ENCODE measurements around the gene VILL.

VILL gene

DNA sequence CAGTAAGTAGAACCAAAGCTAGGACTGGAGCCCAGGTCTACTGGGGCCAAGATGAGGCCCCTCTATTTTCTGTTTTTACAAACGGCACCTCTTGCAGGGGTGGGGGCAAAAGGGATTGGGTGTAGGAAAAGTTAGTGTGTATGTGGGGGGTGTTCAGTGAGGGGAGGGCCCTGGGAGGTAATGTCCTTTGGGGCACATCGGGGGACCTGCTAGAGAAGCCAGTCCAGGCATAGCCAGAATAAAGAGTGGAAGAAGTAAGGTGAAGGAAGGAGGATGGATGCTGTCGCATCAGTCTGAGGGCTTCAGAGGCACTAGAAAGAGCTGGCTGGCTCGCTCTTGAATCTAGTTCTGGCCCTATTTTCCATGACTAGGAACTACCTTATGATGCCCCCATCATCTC is 36.3 kb downstream of the VILL start:
- no peaks in the 10 kb centered on the region for H3K36me3 ChIP-seq
- H3K4me3 ChIP-seq (ENCODE audit: low read depth, low read length): no peak overlapping the region
- no peak for TF ChIP-seq CTCF (IDR thresholded peaks at IDR 0.05; ENCODE audit: low read depth, low read length)
- H3K9me3 ChIP-seq: no peaks in the 10 kb centered on the region
- no peaks in the 10 kb centered on the region for H3K27me3 ChIP-seq
- no peaks in the 10 kb centered on the region for H3K4me1 ChIP-seq
- no peak for DNase-seq

DNA sequence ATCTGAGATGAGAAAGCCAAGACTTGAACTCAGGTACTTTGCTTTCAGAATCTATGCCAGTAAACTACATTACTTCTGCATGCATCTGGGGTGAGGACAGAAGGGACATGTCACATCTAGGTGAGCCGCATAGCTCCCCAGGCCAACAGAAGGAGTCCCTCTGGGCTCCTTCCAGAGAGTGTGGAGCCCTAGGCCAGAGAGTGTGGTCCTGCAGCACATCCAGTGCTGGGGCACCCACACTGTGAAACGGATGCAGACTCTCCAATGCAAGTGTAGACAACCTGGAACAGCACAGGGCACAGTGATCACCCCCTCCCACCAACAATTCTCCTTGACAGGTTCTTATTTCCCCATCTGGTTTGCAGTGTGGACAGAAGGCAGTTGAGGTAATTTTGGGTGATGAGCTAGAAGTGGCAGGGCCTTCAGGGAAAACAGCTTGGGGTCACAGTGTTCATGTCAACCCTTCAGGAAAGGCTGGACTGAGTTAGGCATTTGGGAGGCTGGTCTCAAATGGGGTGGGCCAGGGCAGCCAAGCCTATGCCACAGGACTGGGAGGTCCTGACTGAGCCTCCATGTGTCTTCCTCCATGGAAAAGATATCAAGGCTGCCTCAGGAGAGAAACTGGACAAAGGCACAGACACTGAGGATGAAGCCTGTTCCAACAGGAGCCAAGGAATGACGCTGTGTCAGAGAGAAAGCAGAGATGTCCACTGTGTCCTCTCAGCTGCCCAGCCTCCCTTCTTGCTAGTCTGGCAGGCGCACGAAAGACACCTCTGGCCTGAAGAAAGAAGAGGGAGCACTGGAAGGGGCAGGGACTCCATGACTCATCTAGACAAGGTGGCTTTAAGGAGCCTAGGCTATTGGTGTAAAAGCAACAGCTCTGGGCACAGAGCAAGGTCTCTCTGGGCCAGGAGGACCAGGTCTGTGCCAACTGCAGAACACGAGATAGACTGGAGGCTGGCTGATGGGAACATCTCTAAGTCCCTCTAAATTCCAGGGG is 37.2 kb downstream of the VILL start:
- no peak for TF ChIP-seq CTCF (IDR thresholded peaks at IDR 0.05; ENCODE audit: low read depth, low read length)
- Histone ChIP-seq H3K9me3 (no peaks in the 10 kb centered on the region), H3K4me3 (ENCODE audit: low read depth, low read length) (no peak overlapping the region), H3K27me3 (no peaks in the 10 kb centered on the region), H3K4me1 (no peaks in the 10 kb centered on the region), H3K36me3 (no peaks in the 10 kb centered on the region)
- DNase-seq: no peak

DNA sequence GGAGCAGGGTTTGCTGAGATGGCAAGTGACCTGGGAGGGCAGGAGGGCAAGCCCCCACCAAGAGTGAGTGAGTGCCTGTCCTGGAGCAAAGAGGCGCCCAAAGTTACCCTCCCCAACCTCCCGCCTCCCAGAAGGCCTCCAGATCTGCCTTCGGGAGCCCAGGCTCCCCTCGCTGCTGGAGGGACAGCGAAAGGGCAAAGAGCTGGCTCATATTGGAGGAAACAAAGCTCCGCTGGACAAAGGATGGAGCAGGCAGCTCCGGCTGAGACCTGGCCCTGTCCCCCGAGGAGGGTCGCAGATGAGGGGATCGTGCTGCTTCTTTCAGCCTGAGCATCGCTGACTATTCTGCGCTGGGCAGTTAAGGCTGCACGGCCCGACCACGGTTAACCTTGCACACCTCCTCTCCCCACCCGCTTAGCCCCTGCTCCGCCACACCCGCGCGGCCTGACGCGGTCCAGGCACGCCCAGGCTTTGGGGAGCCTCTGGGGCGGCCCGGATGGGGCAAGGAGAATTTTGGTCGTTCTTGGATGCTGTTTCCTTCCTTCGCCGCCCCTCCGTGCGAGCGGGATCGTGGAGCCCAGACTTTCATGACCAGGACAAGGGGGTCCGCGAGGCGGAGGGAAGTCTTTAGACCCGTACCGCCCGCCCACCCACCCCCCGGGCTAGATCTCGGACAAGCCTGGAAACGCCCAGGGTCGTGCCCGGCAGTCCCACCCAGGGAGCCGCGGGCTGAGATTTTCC is 38.2 kb downstream of the VILL start:
- H3K9me3 ChIP-seq: no peaks in the 10 kb centered on the region
- no peak for DNase-seq
- H3K27me3 ChIP-seq: no peaks in the 10 kb centered on the region
- TF ChIP-seq CTCF (IDR thresholded peaks at IDR 0.05; ENCODE audit: low read depth, low read length): no peak
- no peaks in the 10 kb centered on the region for H3K36me3 ChIP-seq
- H3K4me3 ChIP-seq (ENCODE audit: low read depth, low read length): no peak overlapping the region
- H3K4me1 ChIP-seq: no peaks in the 10 kb centered on the region

GRCh38 chr3:38029400-38030125 is 39.0 kb downstream of the VILL start, which contains the start of gene PLCD1:
PLCD1 (minus strand) TSS chr3:38029642; CDS start chr3:38029539, 103 bp downstream.
- Histone ChIP-seq H3K4me1 (no peaks in the 10 kb centered on the region), H3K27me3 (no peaks in the 10 kb centered on the region), H3K4me3 (ENCODE audit: low read depth, low read length) (no peak within 1 kb of the TSS), H3K36me3 (no peaks in the 10 kb centered on the region), H3K9me3 (no peaks in the 10 kb centered on the region)
- no peak for DNase-seq
- TF ChIP-seq CTCF (IDR thresholded peaks at IDR 0.05; ENCODE audit: low read depth, low read length): no peak

DNA sequence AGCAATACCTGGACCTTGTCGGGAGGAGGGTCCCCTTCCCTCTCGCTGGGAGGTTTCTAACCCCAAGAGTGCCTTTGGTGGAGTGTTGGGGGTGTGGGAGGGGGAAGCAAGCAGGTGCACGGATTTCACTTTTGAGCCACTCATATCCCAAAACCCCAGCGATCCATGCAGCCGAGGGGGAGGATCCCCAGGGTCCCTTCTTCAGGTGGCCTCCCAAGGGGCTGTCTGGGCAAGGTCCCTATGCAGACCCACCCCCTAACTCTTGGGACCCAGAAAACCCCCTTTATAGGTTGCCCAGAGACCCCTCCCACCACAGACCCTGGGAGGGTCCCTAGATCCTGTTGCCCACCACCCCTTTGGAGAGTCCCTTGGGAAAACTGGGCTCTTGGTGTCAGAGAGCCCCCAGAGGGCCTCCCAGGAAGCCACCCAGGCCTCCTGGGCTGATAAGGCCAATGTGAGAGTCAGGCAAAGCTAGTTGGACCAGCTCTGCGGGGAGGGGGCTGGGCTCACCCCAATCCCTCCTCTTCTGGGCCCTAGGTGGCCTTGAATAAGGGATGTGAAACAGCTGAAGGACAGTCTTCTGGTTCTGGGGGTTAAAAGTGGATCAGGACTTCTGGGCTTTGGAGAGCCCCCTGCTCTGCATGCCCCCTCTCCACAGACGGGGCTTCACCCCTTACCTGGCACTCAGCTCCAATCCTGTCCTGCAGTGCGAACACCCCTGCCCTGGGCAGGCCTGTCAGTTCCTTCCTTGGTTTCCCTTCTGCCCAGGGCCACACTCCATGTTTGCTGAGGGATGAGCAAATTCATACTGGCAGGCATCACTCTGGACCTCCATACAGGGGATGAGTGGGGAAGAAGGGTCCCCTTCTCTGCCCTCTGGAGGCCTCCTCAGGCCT is 39.8 kb downstream of the VILL start:
- Histone ChIP-seq H3K36me3 (no peaks in the 10 kb centered on the region), H3K4me1 (no peaks in the 10 kb centered on the region), H3K9me3 (no peaks in the 10 kb centered on the region), H3K4me3 (ENCODE audit: low read depth, low read length) (no peak overlapping the region), H3K27me3 (no peaks in the 10 kb centered on the region)
- DNase-seq: no peak
- TF ChIP-seq CTCF (IDR thresholded peaks at IDR 0.05; ENCODE audit: low read depth, low read length): no peak
